COR-L47 (cell line): ENCODE results near the gene VENTX.

Source experiments
- DNase-seq: peaks from one replicate; lab custom pipeline; 2025; lab: John Stamatoyannopoulos, UW

The VENTX gene

DNA sequence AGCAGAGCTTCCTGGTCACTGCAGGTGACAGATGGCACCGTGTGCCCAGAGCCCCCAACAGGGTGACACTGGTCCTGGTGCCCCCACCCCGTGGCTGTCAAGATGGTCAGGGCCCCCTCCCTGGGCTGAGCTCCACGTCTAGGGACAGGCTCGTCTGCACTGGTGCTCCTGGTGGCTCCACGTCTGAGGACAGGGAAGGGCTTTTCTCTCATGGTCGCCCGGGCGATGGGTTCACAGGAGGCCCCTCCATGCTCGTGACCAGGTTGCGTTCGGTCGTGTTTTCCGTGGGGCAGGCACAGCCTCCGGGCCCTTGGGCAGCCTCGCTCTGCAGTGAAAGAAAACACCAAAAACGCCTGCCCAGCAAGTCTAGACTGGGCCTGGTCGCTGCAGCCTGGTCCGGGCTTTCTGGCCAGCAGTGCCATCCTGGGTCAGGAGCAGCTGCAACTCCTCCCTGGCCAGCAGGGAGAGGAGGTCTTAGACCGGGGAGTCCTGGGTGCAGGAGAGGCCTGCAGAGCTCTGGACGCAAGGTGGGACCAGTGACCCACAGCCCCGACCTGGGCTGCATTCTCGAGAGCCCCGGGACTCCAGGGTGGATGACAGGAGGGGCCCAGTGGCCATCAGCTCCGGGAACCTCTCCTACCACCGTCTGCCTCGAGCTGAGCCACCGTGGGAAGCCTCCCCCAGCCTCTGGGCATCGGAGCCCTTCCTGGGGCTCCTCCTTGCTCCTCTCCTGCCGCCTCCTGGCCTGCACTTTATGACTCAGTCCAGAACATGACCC lies 35.5 kb upstream of the VENTX start:
- no peak for DNase-seq

GRCh38 chr10:133202778-133203651 lies 34.6 kb upstream of the VENTX start:
- no peak for DNase-seq

DNA sequence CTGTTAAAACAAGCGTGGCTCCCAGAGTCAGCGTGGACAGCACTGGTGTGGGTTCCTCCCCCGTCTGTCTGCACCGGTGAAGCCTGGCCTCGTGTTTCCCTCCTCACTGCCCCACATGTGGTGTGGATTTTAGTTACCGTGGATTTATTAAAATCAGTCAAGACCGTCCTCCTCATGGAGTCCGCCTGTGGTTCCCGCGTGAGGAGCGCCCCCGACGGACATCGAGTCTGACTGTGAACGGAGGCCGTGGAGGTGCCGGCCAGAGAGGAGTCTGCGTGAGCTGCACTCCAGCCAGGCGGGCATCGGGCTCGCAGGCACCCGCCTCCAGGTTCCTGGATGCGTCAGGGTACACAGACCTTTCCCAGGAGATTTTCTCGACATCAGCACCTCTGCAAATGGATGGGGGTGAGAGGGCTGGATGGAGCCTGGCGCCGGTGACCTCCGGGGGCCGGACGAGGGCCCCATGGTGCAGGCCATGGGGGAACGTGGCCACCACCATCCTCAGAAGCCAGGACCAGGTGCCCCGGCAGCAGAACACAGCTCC lies 33.9 kb upstream of the VENTX start:
- DNase-seq: no peak

DNA sequence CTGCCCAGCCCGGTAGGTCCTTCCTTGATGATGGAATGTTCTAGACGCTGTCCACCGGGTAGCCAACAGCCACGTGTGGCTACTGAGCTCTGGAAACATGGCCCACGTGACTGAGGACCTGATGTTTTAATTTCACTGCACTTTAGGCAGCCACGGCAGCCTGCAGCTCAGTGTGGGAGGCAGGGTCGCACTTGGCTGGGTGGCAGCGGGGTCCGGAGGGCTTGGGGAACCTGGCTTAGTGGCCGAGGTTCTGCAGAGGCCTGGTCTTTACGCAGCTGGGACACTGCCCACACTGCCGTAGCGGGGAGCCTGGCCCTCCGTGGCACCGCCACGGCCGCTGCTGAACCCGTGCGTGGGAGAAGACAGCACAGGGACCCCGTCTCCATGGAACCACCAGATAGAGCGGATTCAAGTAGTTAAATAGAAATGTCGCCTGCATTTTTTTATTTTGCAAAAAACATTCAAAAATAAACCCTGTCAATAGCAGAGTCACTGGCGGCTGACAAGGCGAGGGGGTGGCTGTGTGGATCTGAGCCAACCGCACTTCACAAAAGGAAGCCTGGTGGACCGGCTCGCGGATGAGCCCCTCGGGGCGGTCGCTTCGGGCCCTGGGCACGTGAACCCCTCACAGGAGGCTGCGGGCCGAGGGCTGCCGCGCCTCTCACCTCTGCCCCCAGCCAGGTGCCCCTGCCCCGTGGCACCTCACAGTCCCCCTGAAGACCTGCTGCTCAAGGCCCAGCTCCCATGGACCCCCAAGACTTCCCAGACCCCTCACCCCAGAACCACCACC lies 33.2 kb upstream of the VENTX start:
- DNase-seq: no peak

GRCh38 chr10:133205146-133205545 lies 32.5 kb upstream of the VENTX start:
- DNase-seq: no peak

DNA sequence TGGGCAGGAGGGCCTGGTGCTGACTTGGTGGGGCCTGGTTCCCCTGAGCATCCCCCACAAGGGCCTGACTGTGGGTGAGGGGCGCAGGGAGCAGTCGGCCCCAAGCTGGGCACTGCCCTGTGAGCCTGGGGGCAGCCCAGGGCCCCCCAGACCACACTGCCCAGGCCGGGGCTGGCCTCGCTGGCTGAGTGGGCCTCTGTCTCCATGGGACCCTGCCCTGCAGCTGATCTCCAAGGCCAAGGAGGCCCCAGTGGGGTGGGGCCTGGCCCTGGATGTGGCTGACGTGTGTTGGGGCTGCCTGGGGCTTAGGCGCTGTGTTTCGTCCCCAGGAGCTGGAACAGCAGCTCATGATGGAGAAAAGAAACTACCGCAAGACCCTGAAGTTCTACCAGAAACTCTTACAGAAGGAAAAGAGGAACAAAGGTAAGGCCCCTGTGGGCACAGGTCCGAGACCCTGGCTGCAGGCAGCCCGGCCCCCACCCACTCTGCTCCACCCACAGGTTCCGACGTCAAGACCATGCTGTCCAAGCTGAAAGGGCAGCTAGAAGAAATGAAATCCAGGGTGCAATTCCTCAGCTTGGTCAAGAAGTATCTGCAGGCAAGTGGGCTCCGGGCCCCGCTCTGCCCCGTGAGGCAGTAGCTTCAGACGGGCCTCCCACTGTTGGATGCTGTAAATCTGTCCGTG lies 31.2 kb upstream of the VENTX start:
- DNase-seq: no peak

GRCh38 chr10:133207041-133207600 lies 30.5 kb upstream of the VENTX start:
- DNase-seq: no peak

DNA sequence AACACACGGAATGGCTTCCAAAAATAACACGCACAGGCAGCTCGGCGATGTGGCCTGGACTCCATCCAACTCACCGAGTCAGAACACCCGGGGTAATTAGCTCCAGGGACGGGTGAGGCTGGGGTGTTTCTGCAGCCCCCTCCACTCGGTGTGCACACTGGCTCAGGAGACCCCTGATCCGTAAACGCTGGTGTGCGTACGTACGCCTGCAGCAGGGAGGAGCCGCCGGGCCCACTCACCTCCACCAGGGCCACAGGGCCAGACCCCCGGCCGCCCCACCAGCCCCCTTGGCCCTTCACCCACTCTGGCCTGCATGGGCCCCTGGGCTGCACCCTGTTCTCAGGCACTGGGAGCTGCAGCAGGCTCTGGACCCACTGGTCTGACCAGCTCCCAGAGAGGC lies 30.0 kb upstream of the VENTX start:
- DNase-seq: no peak

DNA sequence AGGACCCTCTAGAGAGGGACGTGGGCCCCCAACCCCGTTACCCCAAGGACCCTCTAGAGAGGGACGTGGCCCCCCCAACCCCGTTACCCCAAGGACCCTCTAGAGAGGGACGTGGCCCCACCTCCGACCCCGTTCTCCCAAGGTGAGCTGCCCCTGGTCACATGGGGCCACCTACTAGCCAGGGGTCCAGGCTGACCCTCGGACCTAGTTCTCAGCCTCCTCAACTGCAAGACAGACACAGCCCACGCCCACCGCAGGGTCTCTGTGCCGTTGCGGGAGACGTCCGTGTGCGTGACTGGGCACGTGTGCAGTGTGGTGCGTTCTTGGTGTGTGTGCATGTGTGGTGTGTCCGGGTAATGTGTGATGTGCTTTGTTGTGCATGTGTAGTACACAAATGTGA lies 29.2 kb upstream of the VENTX start:
- no peak for DNase-seq

GRCh38 chr10:133209117-133209516 lies 28.5 kb upstream of the VENTX start:
- no peak for DNase-seq

GRCh38 chr10:133209641-133210040 lies 28.0 kb upstream of the VENTX start:
- DNase-seq: no peak

- DNase-seq: no peak
Measured at GRCh38 chr10:133210398-133211140, 27.1 kb upstream of the VENTX start.

DNA sequence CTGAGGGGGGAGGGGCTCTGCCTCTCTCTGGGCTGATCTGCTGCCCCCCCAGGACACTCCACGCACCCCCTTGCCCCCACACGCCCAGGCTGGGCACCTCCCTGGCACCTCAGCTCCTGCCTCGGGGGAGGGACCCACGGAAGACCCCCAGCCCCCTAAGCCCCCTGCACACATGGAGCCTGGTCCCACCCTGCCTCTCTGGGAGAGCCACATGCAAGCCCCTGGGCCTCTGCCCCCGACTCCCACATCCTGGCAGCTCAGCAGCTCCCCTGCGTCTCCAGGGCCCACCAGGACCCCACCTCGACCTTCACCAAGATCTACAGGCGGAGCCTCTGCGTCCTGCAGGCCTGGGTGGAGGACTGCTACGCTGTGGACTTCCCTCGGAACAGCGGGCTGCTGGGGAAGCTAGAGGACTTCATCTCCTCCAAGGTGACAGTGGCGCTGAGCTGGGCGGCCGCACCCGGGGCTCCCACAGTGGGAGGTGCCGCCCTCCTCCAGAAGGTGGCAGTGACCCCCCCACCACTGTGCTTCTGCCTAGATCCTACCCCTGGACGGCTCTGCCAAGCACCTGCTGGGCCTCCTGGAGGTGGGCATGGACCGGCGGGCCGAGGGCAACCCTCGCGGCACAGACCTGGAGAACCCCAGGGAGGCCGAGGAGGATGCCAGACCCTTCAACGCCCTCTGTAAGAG lies 26.4 kb upstream of the VENTX start:
- no peak for DNase-seq

GRCh38 chr10:133211959-133212852 lies 25.4 kb upstream of the VENTX start:
- DNase-seq: no peak

DNA sequence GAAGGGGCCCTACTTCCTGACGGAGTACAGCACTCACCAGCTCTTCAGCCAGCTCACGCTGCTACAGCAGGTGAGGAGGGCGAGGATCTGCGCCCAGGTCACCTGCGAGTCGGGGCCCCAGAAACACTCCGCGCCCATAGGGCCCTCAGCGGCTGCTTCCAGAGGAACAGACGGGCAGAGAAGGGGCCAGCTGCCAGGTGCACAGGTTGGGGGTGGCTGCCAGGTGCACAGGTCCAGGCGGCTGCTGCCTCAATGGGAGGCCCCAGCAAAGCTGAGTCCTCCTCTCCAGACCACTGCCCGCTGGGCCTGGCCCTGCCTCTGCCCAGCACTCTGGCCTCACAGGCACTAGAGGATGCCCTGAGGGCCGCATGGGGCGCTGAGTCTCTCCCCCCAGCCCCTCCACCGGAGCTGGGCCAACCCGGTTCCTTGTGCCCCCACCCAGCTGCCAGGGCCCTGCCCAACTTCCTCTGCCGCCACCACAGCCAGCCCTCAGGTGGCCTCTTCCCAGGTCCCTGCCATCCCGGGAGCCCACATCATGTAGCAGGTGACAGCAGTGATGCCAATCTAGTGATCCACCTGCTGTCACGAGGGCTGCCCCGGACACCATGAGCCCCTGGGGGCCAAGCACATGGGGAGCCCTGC lies 24.7 kb upstream of the VENTX start:
- no peak for DNase-seq

DNA sequence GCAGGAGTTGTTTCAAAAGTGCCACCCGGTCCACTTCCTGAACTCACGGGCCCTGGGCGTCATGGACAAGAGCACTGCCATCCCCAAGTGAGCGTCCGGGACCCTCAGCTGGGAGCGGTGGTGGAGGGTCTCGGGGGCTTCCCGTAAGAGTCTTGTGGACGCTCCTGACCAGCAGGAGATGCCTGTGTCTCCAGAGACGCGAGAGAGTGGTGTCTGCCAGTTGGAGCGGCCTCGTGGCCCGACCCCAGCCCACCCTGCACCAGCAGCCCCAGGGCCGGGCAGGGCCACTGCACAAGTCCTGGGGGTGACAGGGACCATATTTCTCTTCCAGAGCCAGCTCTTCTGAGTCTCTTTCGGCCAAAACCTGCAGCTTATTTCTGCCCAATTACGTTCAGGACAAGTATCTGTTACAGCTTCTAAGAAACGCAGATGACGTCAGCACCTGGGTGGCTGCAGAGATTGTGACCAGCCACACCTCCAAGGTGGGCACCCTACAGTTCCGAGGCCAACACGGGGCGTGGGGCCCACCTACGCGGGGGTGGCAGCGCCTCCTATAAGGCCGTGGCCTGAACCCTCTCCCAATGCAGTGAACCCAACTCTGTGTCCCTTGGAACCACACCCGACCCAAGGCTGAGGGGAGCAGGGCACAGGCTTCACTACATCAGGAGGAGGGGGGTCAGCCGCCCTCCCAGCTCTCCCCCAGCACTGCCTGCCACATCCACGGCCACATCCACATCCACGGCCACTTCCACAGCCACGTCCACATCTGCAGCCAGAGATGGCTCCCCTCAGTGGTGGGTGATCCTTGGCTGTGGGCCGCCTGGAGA lies 23.8 kb upstream of the VENTX start:
- DNase-seq: no peak
